Lower lobe of right lung (tissue), 2 donors: ENCODE measurements around the gene KL. TPM values are rescaled to one million over a fixed set of nuclear protein-coding genes. Genes with fewer than 3 reads are reported as not detected.
A peak's percentile ranks its signal among the peaks of the same experiment; 100 is the strongest.

ENCODE experiments used
- ATAC-seq, 2 donors: fragments of 200-7000 bp; cut with Tn5 transposase; one replicate each; pipeline ENCODE4 v1.9.1; 2020 to 2022; ENCODE audit warnings: mild to moderate bottlenecking in 2 of 2, moderate library complexity in 2 of 2
- DNase-seq: peaks from one replicate; pipeline ENCODE4 v3.0.0-alpha.2; 2020
- H3K27ac ChIP-seq: fragments of 200-600 bp; one replicate; pipeline ENCODE4 v1.8.0; 2022
- H3K27me3 ChIP-seq: fragments of 200-600 bp; one replicate; pipeline ENCODE4 v1.8.0; 2022; ENCODE audit warnings: low read depth
- H3K36me3 ChIP-seq: fragments of 200-600 bp; one replicate; pipeline ENCODE4 v1.8.0; 2022; ENCODE audit warnings: mild to moderate bottlenecking
- H3K4me1 ChIP-seq: fragments of 200-600 bp; one replicate; pipeline ENCODE4 v1.8.0; 2022
- H3K4me3 ChIP-seq: fragments of 200-600 bp; one replicate; pipeline ENCODE4 v1.8.0; 2022; ENCODE audit warnings: mild to moderate bottlenecking
- H3K9me3 ChIP-seq: fragments of 200-600 bp; one replicate; pipeline ENCODE4 v1.8.0; 2022
- CTCF ChIP-seq: fragments of 200-600 bp; IDR thresholded peaks from one replicate; pipeline ENCODE4 v1.8.0; 2022; ENCODE audit warnings: antibody characterized with exemption, mild to moderate bottlenecking
- intact Hi-C: fragments of 100-400 bp; cut with DNase I; formaldehyde crosslinking; loops from one replicate; pipeline ENCODE4 v1.11.0; 2022
- total RNA-seq: library from RNA; stranded (reverse); fragmentation: NEBNext Ultra II Directional; extraction: Animal tissue kit (Norgen Biotek cat#: 25700); gene quantifications from one replicate; pipeline ENCODE4 v1.2.1, GENCODE V29; 2021
- donor health status: DM: no; HTN: yes; CAD: no; lungs with severe emphysema.

KL gene
- total RNA-seq, 1 donor from 2014 or later = 14.7 TPM

GRCh38 chr13:33060815-33061214 is 44.6 kb downstream of the KL start:
- ATAC-seq (peak in 1 of 2 donors; percentile 35), DNase-seq (no peak)
- H3K9me3 ChIP-seq = no peaks in the 10 kb centered on the region
- H3K4me1 ChIP-seq = peaks cover 10% of the 10 kb centered on the region
- no peaks in the 10 kb centered on the region for H3K36me3 ChIP-seq
- intact Hi-C loops = no loop called here
- H3K27ac ChIP-seq = no peak overlapping the region
- no peak overlapping the region for H3K4me3 ChIP-seq
- TF ChIP-seq CTCF = no peak
- no peaks in the 10 kb centered on the region for H3K27me3 ChIP-seq

- Histone ChIP-seq H3K27ac (no peak overlapping the region), H3K4me3 (no peak overlapping the region), H3K36me3 (no peaks in the 10 kb centered on the region), H3K4me1 (no peaks in the 10 kb centered on the region), H3K27me3 (no peaks in the 10 kb centered on the region), H3K9me3 (no peaks in the 10 kb centered on the region)
- no peak for TF ChIP-seq CTCF
- ATAC-seq (no peak), DNase-seq (no peak)
- intact Hi-C loops = no loop called here
These were observed 50.1 kb downstream of the KL start for GRCh38 chr13:33066329-33066728.

- no peaks in the 10 kb centered on the region for H3K4me1 ChIP-seq
- H3K27ac ChIP-seq = no peak overlapping the region
These were observed 53.1 kb downstream of the KL start for GRCh38 chr13:33069365-33069764.

GRCh38 chr13:33070713-33071112 is 54.5 kb downstream of the KL start:
- no peak overlapping the region for H3K4me3 ChIP-seq
- H3K4me1 ChIP-seq = no peaks in the 10 kb centered on the region
- intact Hi-C loops = no loop called here
- no peaks in the 10 kb centered on the region for H3K36me3 ChIP-seq
- no peak for DNase-seq
- H3K9me3 ChIP-seq = no peaks in the 10 kb centered on the region
- no peak for ATAC-seq
- no peak for TF ChIP-seq CTCF
- H3K27me3 ChIP-seq = no peaks in the 10 kb centered on the region
- H3K27ac ChIP-seq = no peak overlapping the region

More at GRCh38 chr13:33069365-33069764, 53.1 kb downstream of the KL start:
- H3K27me3 ChIP-seq = no peaks in the 10 kb centered on the region
- peak; percentile 25 for TF ChIP-seq CTCF
- no peaks in the 10 kb centered on the region for H3K36me3 ChIP-seq
- no peaks in the 10 kb centered on the region for H3K9me3 ChIP-seq
- intact Hi-C loops = no loop called here
- ATAC-seq (no peak), DNase-seq (no peak)
- H3K4me3 ChIP-seq = no peak overlapping the region

GRCh38 chr13:33072282-33072681 is 56.1 kb downstream of the KL start:
- Histone ChIP-seq H3K27me3 (no peaks in the 10 kb centered on the region), H3K4me3 (no peak overlapping the region), H3K4me1 (no peaks in the 10 kb centered on the region), H3K9me3 (no peaks in the 10 kb centered on the region), H3K27ac (no peak overlapping the region), H3K36me3 (no peaks in the 10 kb centered on the region)
- DNase-seq (no peak), ATAC-seq (no peak)
- intact Hi-C loops = no loop called here
- no peak for TF ChIP-seq CTCF

- Histone ChIP-seq H3K27me3 (no peaks in the 10 kb centered on the region), H3K9me3 (no peaks in the 10 kb centered on the region)
These were observed 56.5 kb downstream of the KL start for GRCh38 chr13:33072759-33073158.

More at GRCh38 chr13:33072759-33073158, 56.5 kb downstream of the KL start:
- Histone ChIP-seq H3K27ac (no peak overlapping the region), H3K4me3 (no peak overlapping the region), H3K36me3 (no peaks in the 10 kb centered on the region), H3K4me1 (no peaks in the 10 kb centered on the region)
- no peak for TF ChIP-seq CTCF
- ATAC-seq (no peak), DNase-seq (no peak)
- intact Hi-C loops = no loop called here
